NK-92 (cell line): ENCODE measurements around the gene GJC2.

Source experiments
- DNase-seq: peaks from one replicate; lab custom pipeline; 2025; ENCODE audit not compliant: unreplicated experiment; lab: John Stamatoyannopoulos, UW

GJC2 gene

GRCh38 chr1:228112617-228113016 is 37.1 kb upstream of the GJC2 start:
- DNase-seq: no peak

- no peak for DNase-seq
These were observed 34.9 kb upstream of the GJC2 start for GRCh38 chr1:228114827-228115226.

GRCh38 chr1:228117335-228117734 is 32.4 kb upstream of the GJC2 start:
- no peak for DNase-seq

GRCh38 chr1:228118040-228118439 is 31.7 kb upstream of the GJC2 start:
- no peak for DNase-seq

- DNase-seq: no peak
These were observed 29.4 kb upstream of the GJC2 start for GRCh38 chr1:228120351-228120750.

GRCh38 chr1:228120857-228121489 is 28.8 kb upstream of the GJC2 start:
- DNase-seq: no peak

- no peak for DNase-seq
These were observed 26.7 kb upstream of the GJC2 start for GRCh38 chr1:228122921-228123441.

- no peak for DNase-seq
These were observed 26.2 kb upstream of the GJC2 start for GRCh38 chr1:228123505-228123904.

GRCh38 chr1:228125185-228125584 is 24.5 kb upstream of the GJC2 start:
- DNase-seq: no peak

- DNase-seq: no peak
These were observed 18.0 kb upstream of the GJC2 start for GRCh38 chr1:228131766-228132165.

GRCh38 chr1:228134591-228134990 is 15.1 kb upstream of the GJC2 start:
- DNase-seq: no peak

- no peak for DNase-seq
These were observed 12.8 kb upstream of the GJC2 start for GRCh38 chr1:228136901-228137300.

GRCh38 chr1:228139406-228139930 is 10.3 kb upstream of the GJC2 start:
- DNase-seq: no peak

- peak; percentile 96 for DNase-seq
These were observed 9.6 kb upstream of the GJC2 start, which contains the start of gene GUK1 for GRCh38 chr1:228139931-228140723. TSS of gene GUK1 (plus strand) at chr1:228140279. CDS start at chr1:228140303, 24 bp downstream.

- DNase-seq: no peak
These were observed 9.0 kb upstream of the GJC2 start for GRCh38 chr1:228140724-228141225.

GRCh38 chr1:228141226-228142044 is 8.3 kb upstream of the GJC2 start:
- no peak for DNase-seq

- no peak for DNase-seq
These were observed 7.5 kb upstream of the GJC2 start for GRCh38 chr1:228142155-228142691.

GRCh38 chr1:228142701-228143136 is 7.0 kb upstream of the GJC2 start:
- DNase-seq: no peak

GRCh38 chr1:228143480-228144192 is 6.1 kb upstream of the GJC2 start:
- no peak for DNase-seq
